GM23248 (cell line): ENCODE results near the gene DENND4C.
"Not testable (repeated sequence)": the region's sequence is repeated elsewhere in the genome, so short reads cannot be mapped to it uniquely, and the experiment has no call there.

Experiments used
- EZH2 ChIP-seq: fragments of 200-600 bp; sonication (generic); IDR thresholded peaks from 2 replicates; pipeline ENCODE4 v1.6.1; 2018; ENCODE audit warnings: antibody characterized with exemption, mild to moderate bottlenecking; ENCODE audit not compliant: insufficient read depth, poor library complexity, severe bottlenecking
- EZH2phosphoT487 ChIP-seq: fragments of 200-600 bp; sonication (generic); IDR thresholded peaks from 2 replicates; pipeline ENCODE4 v1.6.1; 2018; ENCODE audit warnings: antibody characterized with exemption, moderate library complexity, mild to moderate bottlenecking, low read depth; ENCODE audit not compliant: insufficient read depth

- not testable (repeated sequence) for TF ChIP-seq EZH2phosphoT487, EZH2
Observed at GRCh38 chr9:19251622-19252021, 21.1 kb downstream of the DENND4C start.
